ENCODE data around the gene CYFIP2. TPM values are rescaled to one million over a fixed set of nuclear protein-coding genes. Genes with fewer than 3 reads are reported as not detected.

The CYFIP2 gene
- total RNA-seq, 6 experiments from 2014 or later: 7.1 to 20.0 (median 9.7) TPM

DNA sequence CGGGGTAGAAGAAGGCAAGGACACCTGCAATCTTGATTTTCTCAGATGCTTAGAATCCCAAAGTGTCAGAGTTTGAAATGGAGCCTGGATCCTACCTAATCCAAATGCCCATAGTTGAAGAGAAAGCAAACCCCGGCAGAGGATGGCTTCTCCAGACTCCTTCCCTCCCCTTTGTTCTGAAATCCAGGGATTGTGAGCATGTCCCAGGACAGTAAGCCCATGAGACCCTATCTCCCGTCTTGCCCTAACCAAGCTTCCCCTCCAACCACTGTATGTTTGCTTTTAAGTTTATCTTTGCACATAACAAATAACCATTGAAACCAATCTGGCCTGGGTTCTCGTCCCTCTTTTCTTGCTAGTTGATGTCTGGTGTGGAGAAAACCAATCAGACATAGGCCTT is 115.8 kb downstream of the CYFIP2 start:
- H3K4me1 Mint-ChIP-seq (ENCODE audit: low read depth): peaks cover 34% of the 10 kb centered on the region
- H3K36me3 Mint-ChIP-seq (ENCODE audit: low read depth): peaks cover 6% of the 10 kb centered on the region
- no peaks in the 10 kb centered on the region for H3K9me3 Mint-ChIP-seq
- H3K4me3 Mint-ChIP-seq: no peak overlapping the region
- no peak overlapping the region for H3K27ac Mint-ChIP-seq
- TF ChIP-seq, protein P1, sequence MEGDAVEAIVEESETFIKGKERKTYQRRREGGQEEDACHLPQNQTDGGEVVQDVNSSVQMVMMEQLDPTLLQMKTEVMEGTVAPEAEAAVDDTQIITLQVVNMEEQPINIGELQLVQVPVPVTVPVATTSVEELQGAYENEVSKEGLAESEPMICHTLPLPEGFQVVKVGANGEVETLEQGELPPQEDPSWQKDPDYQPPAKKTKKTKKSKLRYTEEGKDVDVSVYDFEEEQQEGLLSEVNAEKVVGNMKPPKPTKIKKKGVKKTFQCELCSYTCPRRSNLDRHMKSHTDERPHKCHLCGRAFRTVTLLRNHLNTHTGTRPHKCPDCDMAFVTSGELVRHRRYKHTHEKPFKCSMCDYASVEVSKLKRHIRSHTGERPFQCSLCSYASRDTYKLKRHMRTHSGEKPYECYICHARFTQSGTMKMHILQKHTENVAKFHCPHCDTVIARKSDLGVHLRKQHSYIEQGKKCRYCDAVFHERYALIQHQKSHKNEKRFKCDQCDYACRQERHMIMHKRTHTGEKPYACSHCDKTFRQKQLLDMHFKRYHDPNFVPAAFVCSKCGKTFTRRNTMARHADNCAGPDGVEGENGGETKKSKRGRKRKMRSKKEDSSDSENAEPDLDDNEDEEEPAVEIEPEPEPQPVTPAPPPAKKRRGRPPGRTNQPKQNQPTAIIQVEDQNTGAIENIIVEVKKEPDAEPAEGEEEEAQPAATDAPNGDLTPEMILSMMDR (IDR thresholded peaks at IDR 0.05): no peak
- 0 out of 2 replicates have a peak, but pooled peaks cover 3% of the 10 kb centered on the region for H3K27me3 Mint-ChIP-seq (ENCODE audit: insufficient read depth)
- DNase-seq: no peak

DNA sequence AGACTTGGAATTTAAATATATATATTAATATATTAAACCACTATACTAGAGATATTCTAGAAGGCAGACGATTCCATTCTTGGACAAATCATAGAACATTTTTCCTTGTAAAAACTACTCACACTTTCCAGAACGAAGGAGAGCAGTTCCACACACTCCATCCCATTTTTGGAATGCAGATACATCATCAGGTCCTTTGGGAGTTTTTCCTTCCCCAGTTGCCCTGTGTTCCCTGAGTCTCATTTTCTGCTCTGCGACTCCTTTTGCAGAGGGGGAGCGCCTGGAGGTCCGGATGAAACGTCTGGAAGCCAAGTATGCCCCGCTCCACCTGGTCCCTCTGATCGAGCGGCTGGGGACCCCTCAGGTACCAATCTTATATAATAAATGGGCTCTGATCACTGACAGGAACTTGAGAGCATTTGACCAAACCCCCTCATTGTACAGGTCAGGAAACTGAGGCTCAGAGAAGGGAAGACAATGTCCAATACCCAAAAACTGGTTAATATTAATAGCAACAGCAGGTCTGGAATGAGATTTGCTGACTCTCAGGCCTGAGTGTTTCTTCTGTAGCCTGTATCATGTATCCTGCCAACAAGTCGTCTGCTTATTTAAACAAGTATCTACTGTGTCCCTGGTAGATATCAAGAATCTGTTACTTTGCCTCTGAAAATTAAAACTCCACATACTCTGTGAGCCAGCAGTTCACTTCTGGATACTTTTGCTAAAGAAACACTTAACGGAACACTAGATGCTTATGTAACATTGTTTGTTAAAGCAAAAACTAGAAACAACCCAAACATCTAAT is 117.3 kb downstream of the CYFIP2 start:
- no peak overlapping the region for H3K27ac Mint-ChIP-seq
- no peaks in the 10 kb centered on the region for H3K27me3 Mint-ChIP-seq (ENCODE audit: insufficient read depth)
- TF ChIP-seq, protein P1 (IDR thresholded peaks at IDR 0.05): no peak

DNA sequence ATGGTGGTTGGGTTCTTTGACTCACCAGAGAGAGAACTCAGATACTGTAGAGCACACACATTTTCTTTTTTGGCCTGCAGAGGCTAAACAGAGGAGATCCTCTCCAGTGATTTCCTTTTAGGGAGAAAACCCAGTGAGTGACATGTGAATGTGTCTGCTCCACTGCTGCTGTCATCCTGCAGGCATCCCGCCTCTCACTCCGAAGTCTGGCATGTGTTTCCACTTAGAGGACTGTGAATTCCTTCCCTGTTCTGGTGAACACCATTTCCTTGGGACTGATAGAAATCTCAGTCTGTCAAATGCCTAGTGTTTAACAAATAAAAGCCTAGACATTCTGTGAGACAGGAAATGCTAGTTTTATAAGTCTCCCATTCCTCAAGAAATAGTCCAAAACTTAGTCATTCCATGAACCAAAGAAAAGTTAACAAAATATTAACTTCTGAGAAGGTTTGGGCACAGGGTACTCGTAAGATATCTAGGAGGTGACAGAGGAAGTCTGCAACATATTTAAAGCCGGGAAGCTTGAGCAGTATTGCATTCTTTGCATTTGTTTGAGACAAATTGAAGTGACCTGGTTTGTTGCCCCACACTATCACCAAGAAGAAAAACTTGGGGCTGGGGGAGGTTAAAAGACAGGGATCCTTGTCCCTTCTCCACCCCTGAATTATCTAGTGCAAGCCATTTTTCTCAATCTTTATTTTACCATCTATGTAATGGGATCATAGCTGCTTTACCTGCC is 119.2 kb downstream of the CYFIP2 start:
- H3K27ac Mint-ChIP-seq: peak overlapping the region; percentile 83
- peak overlapping the region; percentile 37 for H3K4me3 Mint-ChIP-seq
- H3K4me1 Mint-ChIP-seq (ENCODE audit: low read depth): peaks cover 63% of the 10 kb centered on the region
- peaks cover 6% of the 10 kb centered on the region for H3K36me3 Mint-ChIP-seq (ENCODE audit: low read depth)
- H3K27me3 Mint-ChIP-seq (ENCODE audit: insufficient read depth): peaks cover 1% of the 10 kb centered on the region; the same call in 1 of the 2 replicates
- TF ChIP-seq, protein P1 (IDR thresholded peaks at IDR 0.05): no peak
- peak; percentile 100 for DNase-seq
- no peaks in the 10 kb centered on the region for H3K9me3 Mint-ChIP-seq

More for the DNA sequence above, 117.3 kb downstream of the CYFIP2 start:
- peaks cover 48% of the 10 kb centered on the region for H3K4me1 Mint-ChIP-seq (ENCODE audit: low read depth)
- no peaks in the 10 kb centered on the region for H3K9me3 Mint-ChIP-seq
- no peak overlapping the region for H3K4me3 Mint-ChIP-seq
- DNase-seq: no peak
- peaks cover 6% of the 10 kb centered on the region for H3K36me3 Mint-ChIP-seq (ENCODE audit: low read depth)

DNA sequence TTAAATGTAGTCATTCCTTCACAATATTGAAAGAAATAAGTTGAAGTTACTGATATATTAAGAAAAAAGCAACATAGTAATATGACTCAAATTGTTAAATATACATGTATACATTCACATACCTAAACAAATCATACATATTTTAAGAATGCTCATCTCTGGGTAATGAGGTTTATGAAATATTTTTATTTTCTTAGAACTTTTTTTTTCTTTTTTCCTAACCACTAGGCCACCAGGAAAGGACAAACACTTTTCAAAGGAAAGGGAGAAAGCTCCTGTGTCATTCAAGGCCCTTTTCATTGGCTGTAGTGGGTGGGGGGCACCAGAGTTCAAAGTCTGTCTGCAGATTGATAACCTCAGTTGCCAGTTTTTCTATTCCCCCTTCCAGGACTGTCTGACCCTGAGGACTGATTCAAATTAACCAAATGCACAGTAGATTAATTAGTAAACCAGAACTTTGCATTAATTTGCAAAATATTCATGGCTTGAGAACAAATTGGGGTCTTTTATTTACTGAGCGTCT is 121.2 kb downstream of the CYFIP2 start:
- peaks cover 6% of the 10 kb centered on the region for H3K36me3 Mint-ChIP-seq (ENCODE audit: low read depth)

DNA sequence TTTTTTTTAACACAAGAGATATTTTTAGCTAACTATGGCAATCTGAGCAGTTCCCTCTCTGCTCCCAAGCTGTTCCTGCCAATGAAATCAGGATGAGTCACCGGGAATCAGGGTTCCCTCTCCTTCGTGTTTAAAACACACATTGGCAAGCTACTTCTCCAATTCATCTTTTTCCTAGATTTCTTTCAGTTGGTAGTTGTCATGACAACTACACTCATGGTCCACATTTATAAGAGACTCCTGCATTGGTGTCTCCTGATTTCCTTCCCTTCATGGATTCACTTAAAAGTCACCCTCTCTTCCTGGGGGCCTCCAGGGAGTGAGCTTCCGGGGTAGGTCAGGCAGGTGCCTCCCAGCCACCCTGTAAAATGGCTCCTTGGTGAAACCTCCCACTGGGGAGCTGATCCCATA is 121.8 kb downstream of the CYFIP2 start:
- TF ChIP-seq, protein P1 (IDR thresholded peaks at IDR 0.05): no peak
- Mint-ChIP-seq H3K9me3 (no peaks in the 10 kb centered on the region), H3K4me1 (ENCODE audit: low read depth) (peaks cover 77% of the 10 kb centered on the region), H3K36me3 (ENCODE audit: low read depth) (peaks cover 10% of the 10 kb centered on the region), H3K4me3 (peak overlapping the region; percentile 10), H3K27ac (peak overlapping the region; percentile 92), H3K27me3 (ENCODE audit: insufficient read depth) (peaks cover 1% of the 10 kb centered on the region; the same call in 1 of the 2 replicates)
- DNase-seq: peak; percentile 95

More for the DNA sequence above, 121.2 kb downstream of the CYFIP2 start:
- Mint-ChIP-seq H3K4me1 (ENCODE audit: low read depth) (peaks cover 77% of the 10 kb centered on the region), H3K27ac (peak overlapping the region; percentile 92), H3K4me3 (peak overlapping the region; percentile 10), H3K27me3 (ENCODE audit: insufficient read depth) (peaks cover 1% of the 10 kb centered on the region; the same call in 1 of the 2 replicates), H3K9me3 (no peaks in the 10 kb centered on the region)
- DNase-seq: no peak
- TF ChIP-seq, protein P1 (IDR thresholded peaks at IDR 0.05): no peak

All from HFFc6 (cell line).